Activated T-helper 2 cell treated with anti-CD3 and anti-CD28 coated beads, Interferon-gamma antibody, Interleukin-2, Interleukin-4, amounts not matched to agents 10 μg/mL and 5 μg/mL and 100 μg/mL, durations not matched to agents 14 hours and 24 hours and 36 hours (primary cell): ENCODE results near the gene LYPD8. TPM values are rescaled to one million over a fixed set of nuclear protein-coding genes. Genes with fewer than 3 reads are reported as not detected.

Source experiments
- DNase-seq: peaks from one replicate; pipeline ENCODE4 v3.0.0; 2021; ENCODE audit warnings: low spot score
- H3K27ac Mint-ChIP-seq: one replicate; pipeline ENCODE4 v1.8.0; 2021; ENCODE audit warnings: mixed read lengths
- H3K27me3 Mint-ChIP-seq: one replicate; pipeline ENCODE4 v1.8.0; 2021; ENCODE audit warnings: low read depth, mixed read lengths
- H3K36me3 Mint-ChIP-seq: one replicate; pipeline ENCODE4 v1.8.0; 2021; ENCODE audit warnings: low read depth, mixed read lengths
- H3K4me1 Mint-ChIP-seq: one replicate; pipeline ENCODE4 v1.8.0; 2021; ENCODE audit warnings: low read depth, mixed read lengths
- H3K4me3 Mint-ChIP-seq: one replicate; pipeline ENCODE4 v1.8.0; 2021; ENCODE audit warnings: low read depth, mild to moderate bottlenecking, moderate library complexity, mixed read lengths
- H3K9me3 Mint-ChIP-seq: one replicate; pipeline ENCODE4 v1.8.0; 2021; ENCODE audit warnings: mixed read lengths
- intact Hi-C: fragments of 100-400 bp; cut with micrococcal nuclease; formaldehyde crosslinking; loops from one replicate; pipeline ENCODE4 v1.15.1; 2023
- total RNA-seq: library from RNA; stranded (reverse); gene quantifications from 2 replicates; pipeline ENCODE4 v1.2.3, GENCODE V29; 2022

LYPD8 gene
- total RNA-seq, 1 donor from 2014 or later, result not detected

GRCh38 chr1:248787430-248787829, 31.9 kb upstream of the LYPD8 start:
- intact Hi-C loops, result no loop called here
- no peak overlapping the region for H3K27ac Mint-ChIP-seq
- peaks cover 6% of the 10 kb centered on the region for H3K4me1 Mint-ChIP-seq
- H3K9me3 Mint-ChIP-seq, result no peaks in the 10 kb centered on the region
- H3K36me3 Mint-ChIP-seq, result no peaks in the 10 kb centered on the region
- H3K27me3 Mint-ChIP-seq, result peaks cover 7% of the 10 kb centered on the region
- no peak overlapping the region for H3K4me3 Mint-ChIP-seq
- no peak for DNase-seq

- Mint-ChIP-seq H3K4me3 (no peak overlapping the region), H3K9me3 (no peaks in the 10 kb centered on the region), H3K4me1 (peaks cover 6% of the 10 kb centered on the region), H3K27me3 (peaks cover 5% of the 10 kb centered on the region), H3K36me3 (no peaks in the 10 kb centered on the region), H3K27ac (no peak overlapping the region)
- intact Hi-C loops, result no loop called here
- no peak for DNase-seq
These were observed 30.6 kb upstream of the LYPD8 start for GRCh38 chr1:248786156-248786555.

- H3K27me3 Mint-ChIP-seq, result no peaks in the 10 kb centered on the region
- DNase-seq, result no peak
- intact Hi-C loops, result no loop called here
- no peak overlapping the region for H3K4me3 Mint-ChIP-seq
- H3K4me1 Mint-ChIP-seq, result peaks cover 6% of the 10 kb centered on the region
- H3K36me3 Mint-ChIP-seq, result no peaks in the 10 kb centered on the region
- H3K9me3 Mint-ChIP-seq, result peaks cover 3% of the 10 kb centered on the region
- H3K27ac Mint-ChIP-seq, result no peak overlapping the region
These were observed 27.8 kb upstream of the LYPD8 start for GRCh38 chr1:248783367-248783766.

- Mint-ChIP-seq H3K9me3 (peaks cover 3% of the 10 kb centered on the region), H3K36me3 (no peaks in the 10 kb centered on the region), H3K27ac (no peak overlapping the region), H3K4me3 (no peak overlapping the region), H3K27me3 (no peaks in the 10 kb centered on the region), H3K4me1 (peaks cover 6% of the 10 kb centered on the region)
- no peak for DNase-seq
- intact Hi-C loops, result no loop called here
These were observed 27.0 kb upstream of the LYPD8 start for GRCh38 chr1:248782416-248783141.

- Mint-ChIP-seq H3K27me3 (no peaks in the 10 kb centered on the region), H3K27ac (no peak overlapping the region), H3K36me3 (no peaks in the 10 kb centered on the region), H3K4me3 (no peak overlapping the region), H3K9me3 (peaks cover 3% of the 10 kb centered on the region), H3K4me1 (no peaks in the 10 kb centered on the region)
- DNase-seq, result no peak
- intact Hi-C loops, result no loop called here
These were observed 23.8 kb upstream of the LYPD8 start for GRCh38 chr1:248779350-248779749.

- no peaks in the 10 kb centered on the region for H3K36me3 Mint-ChIP-seq
- no peak for DNase-seq
These were observed 23.3 kb upstream of the LYPD8 start for GRCh38 chr1:248778906-248779305.

GRCh38 chr1:248776991-248777390, 21.4 kb upstream of the LYPD8 start:
- no peaks in the 10 kb centered on the region for H3K4me1 Mint-ChIP-seq
- DNase-seq, result no peak

More at GRCh38 chr1:248778906-248779305, 23.3 kb upstream of the LYPD8 start:
- Mint-ChIP-seq H3K9me3 (peaks cover 3% of the 10 kb centered on the region), H3K4me3 (no peak overlapping the region), H3K4me1 (no peaks in the 10 kb centered on the region), H3K27ac (no peak overlapping the region), H3K27me3 (no peaks in the 10 kb centered on the region)
- intact Hi-C loops, result no loop called here

GRCh38 chr1:248775441-248775840, 19.9 kb upstream of the LYPD8 start:
- no peak for DNase-seq
- no peaks in the 10 kb centered on the region for H3K4me1 Mint-ChIP-seq
- peaks cover 3% of the 10 kb centered on the region for H3K9me3 Mint-ChIP-seq
- H3K36me3 Mint-ChIP-seq, result no peaks in the 10 kb centered on the region
- intact Hi-C loops, result no loop called here
- peaks cover 2% of the 10 kb centered on the region for H3K27me3 Mint-ChIP-seq
- no peak overlapping the region for H3K27ac Mint-ChIP-seq
- no peak overlapping the region for H3K4me3 Mint-ChIP-seq

More at GRCh38 chr1:248776991-248777390, 21.4 kb upstream of the LYPD8 start:
- Mint-ChIP-seq H3K27me3 (no peaks in the 10 kb centered on the region), H3K36me3 (no peaks in the 10 kb centered on the region), H3K4me3 (no peak overlapping the region), H3K9me3 (peaks cover 3% of the 10 kb centered on the region), H3K27ac (no peak overlapping the region)
- intact Hi-C loops, result no loop called here

- no peak for DNase-seq
- intact Hi-C loops, result no loop called here
- Mint-ChIP-seq H3K9me3 (no peaks in the 10 kb centered on the region), H3K27me3 (no peaks in the 10 kb centered on the region), H3K36me3 (no peaks in the 10 kb centered on the region), H3K4me3 (no peak overlapping the region), H3K4me1 (no peaks in the 10 kb centered on the region), H3K27ac (no peak overlapping the region)
These were observed 4.1 kb upstream of the LYPD8 start for GRCh38 chr1:248759644-248760043.

- H3K27ac Mint-ChIP-seq, result no peak overlapping the region
- intact Hi-C loops, result no loop called here
- no peaks in the 10 kb centered on the region for H3K36me3 Mint-ChIP-seq
- no peaks in the 10 kb centered on the region for H3K4me1 Mint-ChIP-seq
- DNase-seq, result no peak
- no peaks in the 10 kb centered on the region for H3K9me3 Mint-ChIP-seq
- H3K4me3 Mint-ChIP-seq, result no peak overlapping the region
- no peaks in the 10 kb centered on the region for H3K27me3 Mint-ChIP-seq
These were observed 2.8 kb upstream of the LYPD8 start for GRCh38 chr1:248758352-248758751.

GRCh38 chr1:248757784-248758195, 2.2 kb upstream of the LYPD8 start:
- H3K4me1 Mint-ChIP-seq, result no peaks in the 10 kb centered on the region
- intact Hi-C loops, result no loop called here
- H3K36me3 Mint-ChIP-seq, result no peaks in the 10 kb centered on the region
- no peak for DNase-seq
- no peaks in the 10 kb centered on the region for H3K9me3 Mint-ChIP-seq
- H3K27me3 Mint-ChIP-seq, result no peaks in the 10 kb centered on the region
- H3K4me3 Mint-ChIP-seq, result no peak overlapping the region
- H3K27ac Mint-ChIP-seq, result no peak overlapping the region

- Mint-ChIP-seq H3K9me3 (no peaks in the 10 kb centered on the region), H3K36me3 (no peaks in the 10 kb centered on the region), H3K27me3 (no peaks in the 10 kb centered on the region), H3K4me1 (no peaks in the 10 kb centered on the region), H3K4me3 (no peak overlapping the region), H3K27ac (no peak overlapping the region)
- DNase-seq, result no peak
- intact Hi-C loops, result no loop called here
These were observed 1.1 kb upstream of the LYPD8 start for GRCh38 chr1:248756636-248757035.

- no peak for DNase-seq
- Mint-ChIP-seq H3K4me1 (no peaks in the 10 kb centered on the region), H3K27ac (no peak overlapping the region), H3K4me3 (no peak overlapping the region), H3K9me3 (no peaks in the 10 kb centered on the region), H3K27me3 (no peaks in the 10 kb centered on the region), H3K36me3 (no peaks in the 10 kb centered on the region)
- intact Hi-C loops, result no loop called here
These were observed 592 bp upstream of the LYPD8 start for GRCh38 chr1:248756151-248756550.
